GM21737 (cell line): Measurements from ENCODE around the gene FHIT.

ENCODE experiments used
- ATAC-seq: cut with Tn5 transposase; IDR thresholded peaks from one replicate; pipeline ENCODE4 v1.9.1; 2021; ENCODE audit warnings: mild to moderate bottlenecking, moderate library complexity; ENCODE audit not compliant: unreplicated experiment

The FHIT gene

DNA sequence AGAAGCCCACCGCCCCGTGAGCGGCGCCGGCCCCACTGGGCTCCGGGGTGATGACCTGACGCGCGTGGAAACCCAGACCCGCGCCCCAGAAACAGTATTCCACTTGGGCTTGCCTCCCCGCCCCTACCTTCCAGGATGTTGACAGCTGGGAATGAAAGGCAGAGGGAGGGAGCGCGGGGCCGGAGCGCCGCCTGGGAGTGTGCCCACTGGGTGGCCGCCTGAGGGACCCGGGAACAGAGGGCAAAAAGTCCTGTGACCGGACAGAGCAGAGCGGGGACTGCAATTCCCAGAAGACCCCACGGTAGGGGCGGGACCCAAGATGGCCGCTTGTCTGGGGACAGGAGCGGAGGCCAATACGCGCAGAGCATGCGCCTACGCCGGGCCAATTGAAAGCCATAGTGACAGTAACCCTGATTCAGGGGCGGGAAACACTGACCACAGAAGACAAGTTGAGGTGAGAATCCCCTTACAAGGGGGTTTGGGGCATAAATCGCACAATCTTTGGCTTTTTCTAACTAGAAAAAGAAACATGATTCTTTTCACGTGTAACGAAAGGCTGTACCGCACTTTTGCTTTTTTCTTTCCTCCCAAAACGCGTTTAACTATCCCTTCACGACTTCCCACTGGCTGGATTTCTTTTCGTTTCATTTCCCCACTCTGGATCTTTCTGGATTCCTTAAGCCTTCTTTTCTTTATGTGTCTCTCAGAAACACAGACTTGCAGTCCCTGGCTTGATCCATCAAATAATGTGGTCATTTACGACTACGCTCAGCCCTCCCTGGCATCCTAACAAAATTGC is at the start of gene FHIT:
Gene FHIT (minus strand): TSS at position 279 of the 799 bp plus-strand sequence.
- peak; percentile 92 for ATAC-seq

DNA sequence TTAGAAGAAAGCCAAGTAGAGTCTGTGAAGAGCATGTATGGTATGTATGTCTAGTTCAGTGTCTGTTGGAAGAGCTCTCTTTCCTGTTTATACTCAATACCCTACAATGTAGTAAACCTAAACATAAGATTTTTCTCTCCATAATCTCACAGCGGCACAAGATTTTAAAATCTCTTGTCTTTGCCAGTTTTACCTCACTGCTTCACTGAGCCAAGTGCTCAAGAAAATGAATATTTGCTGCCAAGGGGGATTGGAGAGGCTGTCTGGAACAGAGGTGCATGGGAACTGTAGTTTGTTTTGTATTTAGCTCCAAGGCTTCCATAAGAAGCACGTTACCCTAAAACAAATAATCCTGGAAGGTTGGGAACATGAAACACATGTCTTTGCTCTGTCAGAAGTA is 49.5 kb upstream of the FHIT start:
- no peak for ATAC-seq

DNA sequence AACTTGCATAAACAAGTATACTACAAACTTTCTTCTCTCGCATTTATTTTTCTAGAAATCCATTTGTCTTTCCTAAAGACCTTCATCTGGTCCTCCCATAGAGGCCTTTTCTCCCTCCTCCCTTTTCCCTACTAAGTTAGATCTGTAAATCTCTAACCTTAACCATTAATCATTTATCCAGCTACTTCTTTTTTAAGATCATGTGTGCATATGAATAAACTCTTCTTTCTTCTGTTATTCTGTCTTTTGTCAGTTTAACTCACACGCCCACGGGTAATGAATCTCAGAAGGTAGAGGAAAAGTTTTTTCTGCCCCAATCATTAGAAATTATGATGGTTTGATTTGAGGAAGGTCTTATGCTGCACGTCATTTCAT is 48.7 kb upstream of the FHIT start:
- ATAC-seq = no peak

DNA sequence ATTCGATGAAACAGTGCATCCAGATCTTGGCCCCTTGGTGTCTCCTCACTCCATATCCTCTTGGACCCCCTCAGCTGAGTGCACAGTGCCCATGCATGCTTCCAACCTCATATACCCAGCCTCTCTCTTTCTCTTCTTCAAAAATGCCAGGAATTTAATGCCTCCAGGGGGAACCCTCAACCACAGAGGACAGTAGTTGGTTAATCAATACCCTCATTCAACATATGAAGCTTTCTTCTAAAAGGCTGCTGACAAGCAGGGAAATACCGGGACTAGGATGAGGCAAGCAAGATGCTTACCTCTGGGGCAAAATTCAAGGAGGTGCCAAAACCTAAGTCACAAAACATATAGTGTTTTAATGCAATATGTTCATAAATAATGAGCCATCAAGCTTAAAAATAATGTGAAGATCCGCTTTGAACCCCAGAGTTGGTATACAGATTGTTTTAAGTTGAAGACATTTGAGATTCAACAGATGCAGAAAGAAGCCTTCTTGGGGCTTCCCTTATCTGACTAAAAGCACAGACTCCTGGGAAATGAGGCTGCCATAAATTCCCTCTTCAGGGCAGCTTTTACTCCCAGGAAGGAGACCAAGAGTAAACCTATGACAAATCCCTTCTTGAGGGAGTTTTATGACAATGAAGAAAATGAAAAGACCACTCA is 48.2 kb upstream of the FHIT start:
- ATAC-seq = no peak

DNA sequence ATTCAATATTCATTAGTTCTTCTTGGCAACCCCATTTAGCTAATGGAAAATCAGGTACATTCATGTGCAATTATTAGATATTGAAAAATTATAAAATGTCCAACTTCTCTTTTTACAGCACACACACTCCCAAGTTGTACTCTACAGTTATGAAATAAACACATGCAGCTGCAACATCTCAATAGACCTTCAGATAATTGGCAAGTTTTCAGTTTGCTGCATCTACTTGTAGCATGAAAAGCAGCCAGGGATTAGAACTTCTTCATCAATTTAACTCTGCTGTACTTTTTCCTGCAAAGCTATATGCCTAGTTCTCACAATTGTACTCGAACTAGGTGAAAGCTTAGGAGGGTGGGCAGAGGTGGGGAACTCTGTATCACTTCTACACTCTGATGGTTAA is 46.6 kb upstream of the FHIT start:
- ATAC-seq = no peak

DNA sequence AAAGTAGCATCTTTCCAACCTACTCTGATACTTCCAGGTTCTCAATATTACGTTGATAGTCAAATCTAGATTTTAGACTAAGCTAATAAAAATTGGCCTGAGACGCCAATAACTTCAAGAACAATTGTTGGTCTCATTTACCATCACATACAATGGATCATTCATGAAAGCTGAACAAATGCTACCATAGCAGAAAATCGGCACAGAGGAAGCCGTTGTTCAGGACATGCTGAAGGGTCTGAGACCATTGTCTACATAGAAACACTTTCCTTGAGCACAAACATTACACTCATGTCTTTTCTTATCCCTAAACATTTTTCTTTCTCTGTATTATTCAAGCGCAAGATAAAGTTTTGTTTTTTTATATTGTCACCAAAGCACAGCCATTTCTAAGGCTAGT is 37.2 kb upstream of the FHIT start:
- no peak for ATAC-seq

DNA sequence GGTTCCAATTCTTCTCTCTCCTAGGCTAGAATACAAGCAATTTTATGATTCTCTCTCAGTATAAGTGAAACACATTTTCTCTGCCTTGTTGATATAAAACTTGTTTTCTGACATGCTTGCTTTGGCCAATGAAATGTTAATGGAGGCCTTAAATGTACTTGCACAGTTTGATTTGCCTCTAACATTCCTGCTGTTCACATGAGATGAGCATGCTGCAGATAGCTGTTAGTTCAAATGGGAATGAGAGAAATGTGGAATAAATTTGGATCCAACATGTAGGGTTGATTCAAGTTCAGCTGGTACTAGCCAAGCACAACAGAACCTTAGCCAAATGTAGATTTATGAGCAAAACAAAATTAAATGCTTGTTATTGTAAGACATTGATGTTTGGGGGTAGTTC is 32.6 kb upstream of the FHIT start:
- no peak for ATAC-seq

DNA sequence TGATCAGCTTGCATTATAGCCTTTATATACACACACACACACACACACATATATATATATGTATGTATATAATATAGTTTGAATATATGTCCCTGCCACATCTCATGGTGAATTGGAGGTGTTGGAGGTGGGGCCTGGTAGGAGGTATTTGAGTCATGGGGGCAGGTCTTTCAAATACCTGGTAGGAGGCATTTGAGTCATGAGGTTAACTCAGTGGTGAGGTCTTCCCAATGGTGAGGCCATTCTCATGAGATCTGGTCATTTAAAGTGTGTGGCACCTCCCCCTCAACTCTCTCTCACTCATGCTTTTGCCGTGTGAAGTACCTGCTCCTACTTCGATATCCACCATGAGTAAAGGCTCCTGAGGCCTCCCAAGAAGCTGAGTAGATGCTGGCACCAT is 27.5 kb upstream of the FHIT start:
- no peak for ATAC-seq

DNA sequence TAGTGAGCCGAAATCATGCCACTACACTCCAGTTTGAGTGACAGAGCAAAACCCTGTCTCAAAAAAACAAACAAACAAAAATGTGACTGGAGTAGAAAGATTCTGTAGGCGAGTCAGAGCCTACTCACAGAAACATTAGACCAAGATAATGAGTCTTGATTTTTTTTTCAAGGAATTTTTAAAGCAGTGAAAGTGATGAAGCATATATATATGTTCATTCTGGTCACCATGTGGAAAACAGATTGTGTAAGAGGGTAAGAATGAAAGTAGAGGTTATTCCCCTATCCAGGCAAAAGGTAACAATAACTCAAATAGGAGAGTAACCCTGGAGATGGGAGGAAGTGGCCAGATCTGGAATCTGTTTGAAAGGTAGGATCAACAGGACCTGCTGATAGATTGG is 26.2 kb upstream of the FHIT start:
- ATAC-seq = no peak

DNA sequence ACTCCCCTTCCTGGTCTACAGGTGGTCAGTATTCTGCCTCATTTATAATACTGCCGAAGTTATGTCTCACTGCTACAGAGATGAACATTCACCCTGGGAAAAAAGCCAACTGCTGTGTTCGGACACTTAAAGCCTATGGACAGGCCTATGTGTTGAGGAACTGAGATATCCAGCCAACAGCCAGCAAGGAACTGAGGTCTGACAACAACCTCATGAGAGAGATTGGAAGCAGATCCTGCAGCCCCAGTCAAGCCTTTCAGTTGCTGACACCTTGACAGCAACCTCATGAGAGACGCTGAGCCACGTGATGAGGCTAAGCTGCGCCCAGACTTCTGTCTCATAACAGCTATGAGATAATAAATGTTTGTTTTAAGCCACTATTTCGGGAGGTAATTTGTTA is 18.2 kb upstream of the FHIT start:
- ATAC-seq = no peak

DNA sequence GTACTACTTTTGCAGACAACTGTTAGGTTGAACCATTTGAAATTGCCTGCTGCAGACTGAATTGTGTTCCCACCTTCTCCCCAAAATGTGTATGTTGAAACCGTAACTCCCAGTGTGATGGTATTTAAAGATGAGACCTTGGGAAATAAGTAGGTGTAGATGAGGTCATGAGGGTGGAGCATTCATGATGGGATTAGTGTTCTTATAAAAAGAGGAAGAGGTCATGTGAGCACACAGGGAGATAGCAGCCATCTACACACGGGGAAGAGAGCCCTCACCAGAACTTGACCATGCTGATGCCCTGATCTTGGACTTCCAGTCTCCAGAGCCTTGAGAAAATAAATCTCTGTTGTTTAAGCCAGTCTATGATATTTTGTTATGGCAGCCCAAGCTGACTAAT is 17.4 kb upstream of the FHIT start:
- no peak for ATAC-seq

DNA sequence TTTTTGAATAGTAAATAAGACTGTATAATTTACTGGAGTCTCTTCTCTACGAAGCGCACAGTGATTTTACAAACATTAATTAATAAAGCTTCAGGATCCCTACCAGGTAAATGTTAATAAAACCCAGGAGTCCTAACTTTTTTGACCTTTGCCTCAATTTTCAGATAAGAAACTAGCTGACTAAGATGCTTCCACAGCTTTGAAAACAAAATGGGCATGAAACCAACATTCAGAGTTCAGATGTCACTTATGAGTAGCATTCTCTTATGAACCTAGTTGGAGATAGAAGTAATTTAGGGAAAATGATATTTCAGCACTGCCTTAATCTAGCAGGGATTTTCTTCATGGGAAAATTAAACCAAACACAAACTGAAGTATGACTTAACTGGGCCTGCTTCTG is 13.0 kb upstream of the FHIT start:
- no peak for ATAC-seq

DNA sequence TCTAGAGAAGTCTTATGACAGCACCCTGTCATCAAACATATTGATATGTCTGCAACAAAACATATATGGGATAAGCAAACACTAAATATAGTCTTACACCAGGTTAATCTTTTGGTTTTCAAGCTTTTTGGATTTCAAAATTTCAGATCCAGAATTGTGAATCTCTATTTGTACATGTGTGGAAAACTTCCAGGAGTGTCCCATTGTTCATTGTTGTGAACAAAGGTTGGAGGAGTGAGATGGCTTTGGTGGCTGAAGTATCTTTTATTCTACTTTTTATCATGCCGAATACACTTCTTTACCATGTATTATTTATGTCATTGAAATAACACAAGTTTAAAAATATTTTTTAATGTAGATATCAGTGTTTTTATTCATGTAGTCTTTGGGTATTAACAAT is 5.9 kb upstream of the FHIT start:
- ATAC-seq = no peak

DNA sequence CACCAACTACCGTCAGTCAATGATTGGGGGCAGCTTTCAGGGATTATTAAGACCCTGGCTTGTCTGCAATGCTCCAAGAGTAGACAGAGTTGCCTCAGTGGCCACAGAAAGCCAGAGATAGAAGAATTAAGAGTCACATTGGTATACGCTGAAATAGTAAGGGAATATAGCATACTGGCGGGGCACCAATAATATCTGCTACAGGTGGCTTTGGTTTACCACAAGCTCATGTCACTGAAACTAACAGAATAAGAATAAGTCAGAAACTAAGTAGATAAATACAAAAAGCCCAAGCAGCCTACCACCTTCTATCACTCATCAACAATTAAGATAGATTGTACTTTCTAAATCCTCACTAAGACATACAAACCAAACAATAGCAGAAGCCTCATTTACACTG is 2.5 kb upstream of the FHIT start:
- ATAC-seq = no peak

DNA sequence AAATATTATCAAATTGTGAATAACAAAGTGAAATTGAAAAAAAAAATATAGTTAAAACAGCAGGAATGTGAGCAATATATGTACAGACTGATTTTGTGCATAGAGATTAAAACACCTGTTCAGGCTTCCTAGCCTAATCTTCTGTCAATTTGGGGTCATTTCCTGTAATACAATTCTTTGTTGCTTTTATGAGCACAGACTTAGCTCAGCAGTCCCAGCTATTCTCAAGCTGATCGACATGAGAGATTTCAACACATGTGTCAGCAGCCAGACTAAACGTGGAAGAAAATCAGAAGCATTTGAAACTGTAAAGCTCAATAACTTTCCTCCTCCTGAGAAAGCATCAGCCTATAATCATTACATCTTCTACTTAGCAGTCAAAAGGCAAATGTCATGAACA is 1.6 kb upstream of the FHIT start:
- no peak for ATAC-seq

DNA sequence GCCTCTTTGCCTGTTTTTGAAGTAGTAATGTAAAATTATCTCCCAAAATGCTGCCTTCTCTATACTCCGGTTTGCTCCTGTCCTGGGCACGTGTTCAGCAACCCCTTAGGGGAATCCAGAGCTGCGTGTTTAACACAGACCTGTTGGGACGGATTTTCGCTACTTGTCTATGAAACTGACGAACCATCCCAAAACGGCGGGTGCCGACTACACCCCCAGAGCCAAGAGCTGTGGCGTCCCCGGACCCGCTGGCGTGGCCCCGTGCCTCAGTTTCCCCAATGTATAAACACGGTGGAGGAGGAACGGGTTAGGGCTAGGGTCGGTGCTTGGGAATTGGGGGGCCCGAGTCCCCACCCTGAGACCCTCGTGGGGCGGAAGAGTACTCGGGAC is 473 bp downstream of the FHIT start:
- ATAC-seq = no peak

DNA sequence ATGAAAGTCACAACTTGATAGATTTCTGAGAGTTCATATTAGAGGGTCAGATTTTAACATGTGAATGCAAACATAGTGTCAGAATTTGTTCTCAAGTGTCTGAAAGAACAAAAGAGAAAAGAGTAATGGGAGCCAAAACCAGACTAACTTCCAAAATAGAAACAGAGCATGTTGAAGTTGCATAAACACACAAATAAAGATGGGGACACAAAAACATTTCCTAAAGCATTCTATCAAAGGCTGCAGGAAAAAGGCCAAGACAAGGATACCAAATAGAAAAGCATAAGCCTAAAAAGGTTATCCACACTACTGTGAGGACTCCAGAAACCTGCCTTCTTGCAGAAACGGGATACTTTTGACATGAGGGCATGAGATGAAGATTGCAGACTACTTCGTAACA is 2.8 kb downstream of the FHIT start:
- ATAC-seq = no peak

DNA sequence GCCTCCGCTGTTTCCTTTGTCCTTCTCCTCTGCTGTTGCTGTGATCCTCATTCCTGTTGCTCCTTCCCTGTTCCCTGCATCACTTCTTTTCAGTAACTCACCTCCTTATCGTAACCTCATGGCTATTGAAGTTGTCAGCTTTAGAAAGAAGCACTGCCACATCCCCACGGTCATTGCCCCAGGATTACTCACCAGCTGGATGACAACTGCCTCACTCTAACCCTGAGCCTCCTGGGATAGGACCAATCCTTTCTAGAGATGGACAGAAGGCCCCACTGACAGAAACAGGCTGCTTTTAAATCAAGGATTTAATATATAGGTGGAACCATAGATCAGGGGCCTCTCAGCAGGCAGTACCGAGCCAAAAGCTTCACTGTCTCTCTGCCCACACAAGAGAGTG is 4.1 kb downstream of the FHIT start:
- ATAC-seq = no peak

DNA sequence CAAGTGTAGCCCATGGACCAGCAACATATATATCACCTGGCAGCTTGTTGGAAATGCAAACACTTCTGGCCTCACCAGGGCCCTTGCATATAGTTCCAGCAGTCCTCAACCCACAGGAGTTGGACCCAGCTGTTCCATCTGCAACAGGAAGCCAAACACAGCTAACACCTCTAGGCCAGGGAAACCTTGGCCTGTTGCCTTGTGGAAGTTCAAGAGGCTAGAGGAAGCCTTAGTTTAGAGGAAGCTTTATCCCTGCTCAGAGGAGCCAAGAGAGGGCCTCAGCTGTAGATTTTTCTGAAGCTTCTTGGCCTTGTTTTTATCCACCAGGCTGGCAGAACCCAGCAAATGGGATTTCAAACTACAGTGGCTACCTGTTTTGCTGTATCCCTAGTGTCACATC is 11.4 kb downstream of the FHIT start:
- no peak for ATAC-seq

DNA sequence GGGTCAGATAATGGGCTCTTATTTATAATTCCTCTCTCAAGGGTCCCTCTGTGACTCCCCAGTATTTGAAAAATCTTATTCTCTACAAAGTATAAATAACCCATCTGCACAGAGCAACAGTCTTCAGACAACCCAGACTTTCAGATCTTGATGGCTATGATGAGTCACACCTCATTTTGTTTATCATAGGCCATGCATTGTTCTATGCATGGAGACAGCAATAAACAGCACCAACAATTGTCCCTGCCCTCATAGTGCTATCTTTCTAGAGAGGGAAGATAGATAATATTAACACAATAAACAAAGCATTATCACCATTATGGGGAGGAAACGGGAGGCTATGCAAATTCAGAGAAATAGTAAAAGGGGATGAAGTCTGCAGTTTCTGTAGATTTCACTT is 13.4 kb downstream of the FHIT start:
- ATAC-seq = no peak

DNA sequence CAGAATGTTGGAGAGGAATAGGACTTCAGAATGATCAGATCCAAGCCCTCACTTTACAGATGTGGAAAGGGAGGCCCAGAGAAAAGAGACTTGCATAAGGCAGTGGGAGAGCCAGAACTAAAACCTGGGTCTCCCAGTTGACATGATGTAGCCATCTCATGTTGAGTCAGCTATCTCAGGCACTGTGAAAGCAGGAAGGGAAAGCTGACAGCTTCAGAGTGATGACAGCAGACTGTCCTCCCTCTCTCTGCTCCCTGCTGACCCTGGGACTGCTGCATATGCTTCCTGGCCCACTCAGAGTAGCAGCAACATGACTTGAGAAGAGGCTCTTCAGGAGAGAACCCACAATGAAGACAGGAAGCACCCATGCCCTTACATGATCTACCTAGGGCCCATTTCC is 14.7 kb downstream of the FHIT start:
- peak; percentile 92 for ATAC-seq

DNA sequence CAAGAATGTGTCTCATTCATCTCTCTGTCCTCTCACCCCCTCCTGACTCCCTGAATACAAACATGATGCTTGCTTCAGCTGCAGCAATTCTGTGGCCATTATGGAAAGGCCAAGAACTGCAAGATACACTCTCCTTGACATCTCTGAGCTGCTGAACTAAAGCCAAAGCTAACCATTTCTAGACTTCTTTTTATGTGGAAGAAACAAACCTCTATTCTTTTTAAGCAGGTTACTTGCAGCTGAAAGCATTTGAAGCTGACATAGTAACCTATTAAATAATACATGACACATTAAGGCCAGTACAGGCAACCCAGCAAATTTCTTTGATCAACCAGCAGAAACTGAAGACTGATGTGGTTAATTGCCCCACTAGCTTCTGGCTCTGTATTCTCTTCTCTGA is 17.5 kb downstream of the FHIT start:
- no peak for ATAC-seq

DNA sequence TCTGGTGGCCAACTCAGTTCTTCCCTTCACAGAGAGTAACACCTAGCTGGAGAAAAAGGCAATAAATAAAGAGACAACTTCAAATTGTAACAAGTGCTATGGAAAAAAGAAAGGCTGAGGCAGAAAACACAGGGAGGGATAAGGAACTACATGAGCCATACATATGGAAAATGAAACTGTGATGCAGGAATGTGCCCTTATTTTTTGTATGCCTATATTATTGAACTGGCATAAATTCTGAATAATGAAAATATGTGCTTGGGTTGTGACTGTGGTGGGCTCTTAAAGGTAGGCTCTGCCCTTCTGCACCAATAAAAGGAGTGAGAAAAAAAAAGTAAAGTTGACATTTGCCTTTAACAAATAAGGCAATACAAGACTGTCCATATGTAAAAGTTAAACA is 19.6 kb downstream of the FHIT start:
- ATAC-seq = no peak
